Measurements from ENCODE around the gene RLN1.
"Not testable (repeated sequence)": the region's sequence is repeated elsewhere in the genome, so short reads cannot be mapped to it uniquely, and the experiment has no call there.

RLN1 gene

DNA sequence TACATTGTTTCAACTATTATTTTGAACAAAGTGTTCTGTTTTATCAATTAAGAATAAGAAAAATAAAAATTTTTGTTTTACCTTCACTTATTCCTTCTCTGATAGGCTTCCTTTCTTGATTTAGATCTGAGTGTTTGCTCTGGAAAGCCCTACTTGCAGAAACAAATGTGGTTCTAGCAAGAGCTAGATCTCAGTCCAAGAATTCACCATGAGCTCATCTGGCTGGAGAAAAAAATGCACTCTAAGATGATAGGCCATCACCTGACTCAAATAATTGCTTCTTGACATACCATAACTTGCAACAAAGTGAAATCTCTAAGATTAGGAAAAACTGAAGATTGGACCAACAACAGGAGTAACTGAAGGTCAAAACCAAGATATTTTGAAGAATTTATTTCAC is 28.8 kb downstream of the RLN1 start:
- no peak for DNase-seq
- Histone ChIP-seq H3K36me3 (replicated peaks) (no peaks in the 10 kb centered on the region), H3K4me3 (ENCODE audit: low read depth, low read length) (no peak overlapping the region), H3K27ac (no peak overlapping the region), H3K27me3 (replicated peaks) (peaks cover 2% of the 10 kb centered on the region)
- in situ Hi-C loops (cut with HindIII; ENCODE audit: low pct_ligation_motif_present, low sequenced_read_pairs): no loop called here
- TF ChIP-seq CTCF (IDR thresholded peaks at IDR 0.05; ENCODE audit: low read depth, low read length, missing control alignments): no peak

- no peak for TF ChIP-seq CTCF (IDR thresholded peaks at IDR 0.05; ENCODE audit: low read depth, low read length, missing control alignments)
- Histone ChIP-seq H3K27me3 (replicated peaks) (peaks cover 2% of the 10 kb centered on the region), H3K27ac (no peak overlapping the region), H3K36me3 (replicated peaks) (no peaks in the 10 kb centered on the region), H3K4me3 (ENCODE audit: low read depth, low read length) (no peak overlapping the region)
- in situ Hi-C loops (cut with HindIII; ENCODE audit: low pct_ligation_motif_present, low sequenced_read_pairs): no loop called here
- DNase-seq: no peak
Measured at GRCh38 chr9:5305741-5306140, 33.9 kb downstream of the RLN1 start.

GRCh38 chr9:5303840-5304795 is 35.6 kb downstream of the RLN1 start, which contains the start of gene RLN2:
RLN2 (minus strand) TSS chr9:5304716; CDS start chr9:5304580, 136 bp downstream.
- in situ Hi-C loops (cut with HindIII; ENCODE audit: low pct_ligation_motif_present, low sequenced_read_pairs); DNase-seq; H3K27ac ChIP-seq; H3K27me3 ChIP-seq (replicated peaks); H3K36me3 ChIP-seq (replicated peaks); H3K4me3 ChIP-seq (ENCODE audit: low read depth, low read length): not testable (repeated sequence)

- Histone ChIP-seq H3K4me3 (ENCODE audit: low read depth, low read length) (no peak overlapping the region), H3K36me3 (replicated peaks) (no peaks in the 10 kb centered on the region), H3K27ac (no peak overlapping the region), H3K27me3 (replicated peaks) (no peaks in the 10 kb centered on the region)
- no peak for TF ChIP-seq CTCF (IDR thresholded peaks at IDR 0.05; ENCODE audit: low read depth, low read length, missing control alignments)
- no peak for DNase-seq
- in situ Hi-C loops (cut with HindIII; ENCODE audit: low pct_ligation_motif_present, low sequenced_read_pairs): no loop called here
Measured at GRCh38 chr9:5301544-5301943, 38.1 kb downstream of the RLN1 start.

GRCh38 chr9:5292141-5292540 is 47.5 kb downstream of the RLN1 start:
- in situ Hi-C loops (cut with HindIII; ENCODE audit: low pct_ligation_motif_present, low sequenced_read_pairs): no loop called here
- H3K27me3 ChIP-seq (replicated peaks): no peaks in the 10 kb centered on the region
- DNase-seq: no peak
- no peaks in the 10 kb centered on the region for H3K36me3 ChIP-seq (replicated peaks)
- no peak for TF ChIP-seq CTCF (IDR thresholded peaks at IDR 0.05; ENCODE audit: low read depth, low read length, missing control alignments)
- no peak overlapping the region for H3K27ac ChIP-seq
- H3K4me3 ChIP-seq (ENCODE audit: low read depth, low read length): no peak overlapping the region

- Histone ChIP-seq H3K27me3 (replicated peaks) (no peaks in the 10 kb centered on the region), H3K4me3 (ENCODE audit: low read depth, low read length) (no peak overlapping the region), H3K27ac (no peak overlapping the region), H3K36me3 (replicated peaks) (no peaks in the 10 kb centered on the region)
- in situ Hi-C loops (cut with HindIII; ENCODE audit: low pct_ligation_motif_present, low sequenced_read_pairs): no loop called here
- DNase-seq: no peak
- TF ChIP-seq CTCF (IDR thresholded peaks at IDR 0.05; ENCODE audit: low read depth, low read length, missing control alignments): no peak
Measured at GRCh38 chr9:5288591-5288990, 51.1 kb downstream of the RLN1 start.

Measured in brain microvascular endothelial cell (primary cell).